ENCODE measurements around the gene EFNA2.

Gene EFNA2

GRCh38 chr19:1292419-1293151, 6.9 kb downstream of the EFNA2 start:
- no peaks in the 10 kb centered on the region; the same call in none of the 2 replicates for H3K27me3 ChIP-seq (replicated peaks; ENCODE audit: control insufficient read depth, insufficient read depth, low read length)
- no peak for TF ChIP-seq CTCF (IDR thresholded peaks at IDR 0.05; ENCODE audit: insufficient read depth, low read length, poor library complexity, severe bottlenecking)
- H3K4me3 ChIP-seq (replicated peaks; ENCODE audit: low read depth, low read length) = no peak overlapping the region
- no peaks in the 10 kb centered on the region for H3K36me3 ChIP-seq (ENCODE audit: control insufficient read depth, insufficient read depth, low read length)
- no peak for DNase-seq (ENCODE audit: extremely low read depth, insufficient read length)

- H3K36me3 ChIP-seq (ENCODE audit: control insufficient read depth, insufficient read depth, low read length) = no peaks in the 10 kb centered on the region
- no peak for TF ChIP-seq CTCF (IDR thresholded peaks at IDR 0.05; ENCODE audit: insufficient read depth, low read length, poor library complexity, severe bottlenecking)
Measured at GRCh38 chr19:1293782-1294604, 8.3 kb downstream of the EFNA2 start.

GRCh38 chr19:1294688-1295087, 9.0 kb downstream of the EFNA2 start:
- Histone ChIP-seq H3K4me3 (replicated peaks; ENCODE audit: low read depth, low read length) (no peak overlapping the region), H3K36me3 (ENCODE audit: control insufficient read depth, insufficient read depth, low read length) (no peaks in the 10 kb centered on the region), H3K27me3 (replicated peaks; ENCODE audit: control insufficient read depth, insufficient read depth, low read length) (no peaks in the 10 kb centered on the region; the same call in none of the 2 replicates)
- DNase-seq (ENCODE audit: extremely low read depth, insufficient read length) = no peak
- no peak for TF ChIP-seq CTCF (IDR thresholded peaks at IDR 0.05; ENCODE audit: insufficient read depth, low read length, poor library complexity, severe bottlenecking)

More at GRCh38 chr19:1293782-1294604, 8.3 kb downstream of the EFNA2 start:
- no peaks in the 10 kb centered on the region; the same call in none of the 2 replicates for H3K27me3 ChIP-seq (replicated peaks; ENCODE audit: control insufficient read depth, insufficient read depth, low read length)
- H3K4me3 ChIP-seq (replicated peaks; ENCODE audit: low read depth, low read length) = no peak overlapping the region
- DNase-seq (ENCODE audit: extremely low read depth, insufficient read length) = no peak

- no peaks in the 10 kb centered on the region; the same call in 1 of the 2 replicates for H3K27me3 ChIP-seq (replicated peaks; ENCODE audit: control insufficient read depth, insufficient read depth, low read length)
- TF ChIP-seq CTCF (IDR thresholded peaks at IDR 0.05; ENCODE audit: insufficient read depth, low read length, poor library complexity, severe bottlenecking) = no peak
- H3K36me3 ChIP-seq (ENCODE audit: control insufficient read depth, insufficient read depth, low read length) = no peaks in the 10 kb centered on the region
- no peak for DNase-seq (ENCODE audit: extremely low read depth, insufficient read length)
- no peak overlapping the region for H3K4me3 ChIP-seq (replicated peaks; ENCODE audit: low read depth, low read length)
Measured at GRCh38 chr19:1295169-1296012, 9.7 kb downstream of the EFNA2 start.

- Histone ChIP-seq H3K36me3 (ENCODE audit: control insufficient read depth, insufficient read depth, low read length) (no peaks in the 10 kb centered on the region), H3K4me3 (replicated peaks; ENCODE audit: low read depth, low read length) (no peak overlapping the region), H3K27me3 (replicated peaks; ENCODE audit: control insufficient read depth, insufficient read depth, low read length) (no peaks in the 10 kb centered on the region)
- no peak for TF ChIP-seq CTCF (IDR thresholded peaks at IDR 0.05; ENCODE audit: insufficient read depth, low read length, poor library complexity, severe bottlenecking)
- no peak for DNase-seq (ENCODE audit: extremely low read depth, insufficient read length)
Measured at GRCh38 chr19:1296078-1296477, 10.4 kb downstream of the EFNA2 start.
